ENCODE data around the gene GPSM1. TPM values are rescaled to one million over a fixed set of nuclear protein-coding genes. Genes with fewer than 3 reads are reported as not detected.
A peak's percentile ranks its signal among the peaks of the same experiment; 100 is the strongest.

GPSM1 gene
- total and polyA plus RNA-seq, 2 experiments from 2014 or later, result 58.5 to 116 TPM

DNA sequence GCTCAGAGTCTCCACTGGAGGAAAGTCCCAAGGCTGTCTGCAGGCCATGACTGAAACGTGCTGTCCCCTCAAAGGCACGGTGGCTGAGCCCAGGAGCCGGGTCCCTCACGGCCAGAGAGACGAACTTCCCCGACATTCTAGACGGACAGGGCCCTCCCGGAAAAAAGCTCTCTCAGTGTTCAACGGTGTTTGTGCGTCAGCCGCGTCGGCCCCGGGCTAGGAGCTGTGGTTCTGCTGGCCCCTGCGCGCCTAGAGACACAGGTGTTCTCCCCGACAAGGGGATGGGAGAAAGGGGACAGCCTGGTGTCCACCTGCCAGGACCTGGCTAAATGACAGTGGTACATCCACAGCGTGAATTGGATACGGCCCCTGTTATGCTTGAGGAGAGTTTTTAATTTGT lies 5.8 kb upstream of the GPSM1 start:
- no peak overlapping the region for H3K27ac ChIP-seq
- TF ChIP-seq, protein P1, sequence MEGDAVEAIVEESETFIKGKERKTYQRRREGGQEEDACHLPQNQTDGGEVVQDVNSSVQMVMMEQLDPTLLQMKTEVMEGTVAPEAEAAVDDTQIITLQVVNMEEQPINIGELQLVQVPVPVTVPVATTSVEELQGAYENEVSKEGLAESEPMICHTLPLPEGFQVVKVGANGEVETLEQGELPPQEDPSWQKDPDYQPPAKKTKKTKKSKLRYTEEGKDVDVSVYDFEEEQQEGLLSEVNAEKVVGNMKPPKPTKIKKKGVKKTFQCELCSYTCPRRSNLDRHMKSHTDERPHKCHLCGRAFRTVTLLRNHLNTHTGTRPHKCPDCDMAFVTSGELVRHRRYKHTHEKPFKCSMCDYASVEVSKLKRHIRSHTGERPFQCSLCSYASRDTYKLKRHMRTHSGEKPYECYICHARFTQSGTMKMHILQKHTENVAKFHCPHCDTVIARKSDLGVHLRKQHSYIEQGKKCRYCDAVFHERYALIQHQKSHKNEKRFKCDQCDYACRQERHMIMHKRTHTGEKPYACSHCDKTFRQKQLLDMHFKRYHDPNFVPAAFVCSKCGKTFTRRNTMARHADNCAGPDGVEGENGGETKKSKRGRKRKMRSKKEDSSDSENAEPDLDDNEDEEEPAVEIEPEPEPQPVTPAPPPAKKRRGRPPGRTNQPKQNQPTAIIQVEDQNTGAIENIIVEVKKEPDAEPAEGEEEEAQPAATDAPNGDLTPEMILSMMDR (IDR thresholded peaks at IDR 0.05; ENCODE audit: low read depth, low read length), result no peak
- H3K27me3 ChIP-seq, result no peaks in the 10 kb centered on the region
- no peaks in the 10 kb centered on the region for H3K9me3 ChIP-seq (ENCODE audit: low read depth)
- H3K36me3 ChIP-seq, result no peaks in the 10 kb centered on the region
- H3K4me1 ChIP-seq (ENCODE audit: low read depth), result peaks cover 16% of the 10 kb centered on the region
- DNase-seq (ENCODE audit: low read depth in 1 of 2, low spot score in 1 of 2), result no peak
- no peak overlapping the region for H3K4me3 ChIP-seq

DNA sequence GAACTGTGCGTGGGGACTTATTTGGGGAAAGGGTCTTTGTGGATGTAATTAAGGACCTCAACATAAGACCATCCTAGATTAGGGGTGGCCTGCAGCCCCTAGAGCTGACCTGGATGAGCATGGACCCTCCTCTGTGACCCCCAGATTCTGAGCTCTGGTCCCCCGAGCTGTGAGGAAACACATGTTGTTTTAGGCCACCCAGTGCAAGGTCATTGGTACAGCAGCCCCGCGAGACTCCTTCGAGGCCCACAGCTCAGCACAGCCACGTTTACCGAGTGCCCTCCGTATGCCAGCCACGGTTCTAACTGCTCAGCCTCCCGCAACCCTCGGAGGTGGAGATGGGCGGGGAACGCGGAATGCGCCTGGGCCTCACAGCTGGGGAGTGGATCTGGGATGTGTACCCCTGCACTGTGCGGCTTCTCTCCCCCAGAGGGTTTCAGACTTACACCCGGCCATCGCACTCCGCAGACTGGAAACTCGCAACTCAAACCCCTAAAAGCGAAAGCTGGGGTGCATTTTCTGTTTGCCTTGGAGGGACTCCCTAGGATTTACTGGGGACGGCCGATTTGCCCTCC lies 4.5 kb upstream of the GPSM1 start:
- no peaks in the 10 kb centered on the region for H3K9me3 ChIP-seq (ENCODE audit: low read depth)
- no peaks in the 10 kb centered on the region for H3K36me3 ChIP-seq
- no peaks in the 10 kb centered on the region for H3K27me3 ChIP-seq
- peaks cover 22% of the 10 kb centered on the region for H3K4me1 ChIP-seq (ENCODE audit: low read depth)
- no peak overlapping the region for H3K27ac ChIP-seq
- TF ChIP-seq, protein P1 (IDR thresholded peaks at IDR 0.05; ENCODE audit: low read depth, low read length), result no peak
- no peak for DNase-seq (ENCODE audit: low read depth in 1 of 2, low spot score in 1 of 2)
- H3K4me3 ChIP-seq, result no peak overlapping the region

DNA sequence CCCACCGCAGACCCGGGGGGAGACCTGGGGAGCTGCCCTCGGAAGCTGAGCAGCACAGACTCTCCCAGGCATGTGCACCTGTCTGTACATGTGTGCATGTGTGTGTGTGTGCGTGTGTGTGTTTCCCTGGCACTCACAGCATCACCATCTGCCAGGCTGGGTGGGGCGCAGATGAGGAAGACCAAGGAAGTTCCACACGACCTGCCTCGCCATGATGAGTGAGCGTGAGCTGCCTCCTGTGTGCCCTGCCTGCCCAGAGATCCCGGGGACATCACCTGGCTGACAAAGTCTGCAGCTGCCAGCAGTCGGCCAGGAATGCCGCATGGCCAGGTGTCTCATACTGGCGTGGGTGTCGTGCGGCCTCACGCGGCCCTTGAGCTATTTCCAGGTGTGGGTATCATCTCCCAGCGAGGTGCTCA lies 4.0 kb upstream of the GPSM1 start:
- Histone ChIP-seq H3K36me3 (no peaks in the 10 kb centered on the region), H3K27ac (no peak overlapping the region), H3K4me3 (no peak overlapping the region), H3K27me3 (no peaks in the 10 kb centered on the region), H3K9me3 (ENCODE audit: low read depth) (no peaks in the 10 kb centered on the region), H3K4me1 (ENCODE audit: low read depth) (peaks cover 27% of the 10 kb centered on the region)
- TF ChIP-seq, protein P1 (IDR thresholded peaks at IDR 0.05; ENCODE audit: low read depth, low read length), result no peak
- no peak for DNase-seq (ENCODE audit: low read depth in 1 of 2, low spot score in 1 of 2)

DNA sequence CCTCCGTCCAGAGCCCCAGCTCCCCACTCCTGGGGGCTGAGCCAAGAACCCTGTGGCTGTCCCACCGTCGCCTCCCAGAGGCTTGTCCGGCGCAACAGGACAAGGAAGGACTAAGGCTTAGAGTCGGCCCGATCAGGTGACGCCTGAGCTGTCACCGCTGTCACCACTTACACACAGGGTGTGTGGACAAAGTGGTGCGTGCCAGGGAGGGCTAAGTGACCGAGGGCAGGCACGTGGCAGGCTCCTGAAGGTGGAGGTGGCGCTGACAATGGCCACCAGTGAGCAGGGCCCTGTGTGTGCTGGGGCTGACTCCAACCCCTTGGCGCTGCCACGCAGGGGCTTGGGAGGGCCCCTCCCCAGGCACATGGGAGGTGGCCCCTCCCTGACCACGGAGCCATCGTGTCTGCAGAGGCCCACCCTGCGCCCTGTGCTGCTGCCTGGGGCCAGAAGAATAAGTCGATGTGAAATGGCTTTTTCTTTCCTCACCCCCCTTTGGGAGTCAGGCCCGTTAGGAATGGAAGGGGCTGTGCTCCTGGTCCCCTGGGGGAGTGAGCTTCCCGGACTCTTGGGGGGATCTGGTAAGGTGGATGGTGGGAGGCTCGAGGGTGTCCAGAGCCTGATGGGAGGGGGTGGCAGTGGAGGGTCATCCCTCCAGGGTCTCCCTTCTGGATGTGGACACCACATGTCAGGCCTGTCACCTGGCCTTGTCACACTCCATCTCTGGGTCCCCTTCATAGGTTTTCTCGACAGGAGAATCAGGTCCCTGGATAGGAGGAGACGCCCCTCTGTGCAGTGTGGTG lies 2.6 kb upstream of the GPSM1 start:
- Histone ChIP-seq H3K4me1 (ENCODE audit: low read depth) (peaks cover 40% of the 10 kb centered on the region), H3K27ac (no peak overlapping the region), H3K36me3 (no peaks in the 10 kb centered on the region), H3K4me3 (no peak overlapping the region), H3K27me3 (no peaks in the 10 kb centered on the region), H3K9me3 (ENCODE audit: low read depth) (no peaks in the 10 kb centered on the region)
- DNase-seq (ENCODE audit: low read depth in 1 of 2, low spot score in 1 of 2), result peak in 1 of 2 donors; percentile 84
- TF ChIP-seq, protein P1 (IDR thresholded peaks at IDR 0.05; ENCODE audit: low read depth, low read length), result no peak

DNA sequence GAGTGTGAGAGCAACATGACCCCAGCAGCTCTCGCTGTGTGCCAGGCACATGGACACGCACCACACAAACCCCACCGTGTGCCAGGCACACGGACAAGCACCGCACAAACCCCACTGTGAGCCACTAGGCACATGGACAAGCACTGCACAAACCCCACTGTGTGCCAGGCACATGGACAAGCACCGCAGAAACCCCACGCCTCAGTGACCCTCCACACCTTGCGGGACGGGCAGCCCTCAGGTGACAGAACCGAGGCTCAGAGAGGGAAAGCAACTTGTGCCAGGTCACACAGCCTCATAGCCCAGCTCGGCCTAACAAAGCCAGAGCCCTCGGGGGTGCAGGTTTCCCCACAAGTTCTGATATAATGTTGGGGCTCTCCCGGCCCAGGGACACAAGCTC lies 2.0 kb upstream of the GPSM1 start:
- Histone ChIP-seq H3K36me3 (no peaks in the 10 kb centered on the region), H3K4me3 (no peak overlapping the region), H3K4me1 (ENCODE audit: low read depth) (peaks cover 41% of the 10 kb centered on the region), H3K27me3 (no peaks in the 10 kb centered on the region), H3K27ac (no peak overlapping the region), H3K9me3 (ENCODE audit: low read depth) (no peaks in the 10 kb centered on the region)
- no peak for DNase-seq (ENCODE audit: low read depth in 1 of 2, low spot score in 1 of 2)
- TF ChIP-seq, protein P1 (IDR thresholded peaks at IDR 0.05; ENCODE audit: low read depth, low read length), result no peak
